Measurements from ENCODE around the gene NCAPD2.

The NCAPD2 gene

GRCh38 chr12:6574576-6575295, 80.8 kb downstream of the NCAPD2 start:
- Mint-ChIP-seq H3K9me3 (no peaks in the 10 kb centered on the region), H3K36me3 (peaks cover 73% of the 10 kb centered on the region), H3K4me3 (no peak overlapping the region), H3K27ac (no peak overlapping the region), H3K4me1 (peaks cover 17% of the 10 kb centered on the region), H3K27me3 (no peaks in the 10 kb centered on the region)
- no peak for ATAC-seq

GRCh38 chr12:6575648-6576047, 81.7 kb downstream of the NCAPD2 start:
- H3K9me3 Mint-ChIP-seq, result no peaks in the 10 kb centered on the region
- no peaks in the 10 kb centered on the region for H3K27me3 Mint-ChIP-seq
- ATAC-seq, result no peak
- peak overlapping the region; percentile 3 for H3K27ac Mint-ChIP-seq
- no peak overlapping the region for H3K4me3 Mint-ChIP-seq
- peaks cover 8% of the 10 kb centered on the region for H3K4me1 Mint-ChIP-seq
- peaks cover 70% of the 10 kb centered on the region for H3K36me3 Mint-ChIP-seq
